NCI-H345 (cell line): ENCODE measurements around the gene BPIFB4.
"Not testable (repeated sequence)": the region's sequence is repeated elsewhere in the genome, so short reads cannot be mapped to it uniquely, and the experiment has no call there.

Source experiments
- DNase-seq: peaks from one replicate; lab custom pipeline; 2025; lab: John Stamatoyannopoulos, UW

The BPIFB4 gene

DNA sequence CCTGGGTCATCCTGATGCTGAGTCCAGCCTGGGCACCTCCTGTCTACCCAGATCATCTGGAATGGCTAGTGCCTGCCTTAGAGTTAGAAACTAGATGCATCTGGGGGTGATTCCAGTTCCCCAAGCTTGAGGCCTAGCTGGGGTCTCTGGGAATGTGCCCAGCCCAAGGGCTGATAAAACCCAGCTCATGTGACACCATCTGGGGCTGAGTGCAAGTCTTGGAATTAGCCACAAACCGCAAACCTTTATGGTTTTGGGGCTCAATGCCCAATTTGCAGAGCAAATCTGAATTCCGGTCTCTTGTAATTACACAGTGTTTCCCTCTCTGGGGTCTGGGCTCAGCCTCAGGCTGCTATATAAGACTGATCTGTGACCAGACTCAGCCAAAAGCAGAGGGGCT lies at the start of gene BPIFB4:
TSS of gene BPIFB4 (plus strand) at position 385 of the 400 bp plus-strand sequence. CDS start 1,884 bp downstream, outside the sequence.
- no peak for DNase-seq

DNA sequence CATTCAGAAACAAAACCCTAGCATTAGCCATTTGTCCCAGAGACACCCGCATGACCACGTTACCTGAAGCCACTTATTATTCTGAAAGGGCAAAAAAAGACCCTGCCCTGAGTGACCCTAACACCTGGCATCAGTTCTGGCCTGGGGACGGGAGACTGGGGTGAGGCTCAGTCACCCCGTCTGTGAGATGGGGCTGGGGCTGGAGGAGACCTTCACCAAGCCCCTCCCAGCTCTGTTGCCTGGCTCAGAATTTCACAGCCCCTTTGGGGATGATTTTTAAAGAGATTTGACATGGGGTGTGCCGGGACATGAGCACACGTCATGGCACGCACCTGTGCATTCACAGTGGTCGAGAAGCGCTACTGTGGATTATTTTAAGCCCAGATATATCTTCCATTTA lies 49.4 kb upstream of the BPIFB4 start:
- DNase-seq: no peak

DNA sequence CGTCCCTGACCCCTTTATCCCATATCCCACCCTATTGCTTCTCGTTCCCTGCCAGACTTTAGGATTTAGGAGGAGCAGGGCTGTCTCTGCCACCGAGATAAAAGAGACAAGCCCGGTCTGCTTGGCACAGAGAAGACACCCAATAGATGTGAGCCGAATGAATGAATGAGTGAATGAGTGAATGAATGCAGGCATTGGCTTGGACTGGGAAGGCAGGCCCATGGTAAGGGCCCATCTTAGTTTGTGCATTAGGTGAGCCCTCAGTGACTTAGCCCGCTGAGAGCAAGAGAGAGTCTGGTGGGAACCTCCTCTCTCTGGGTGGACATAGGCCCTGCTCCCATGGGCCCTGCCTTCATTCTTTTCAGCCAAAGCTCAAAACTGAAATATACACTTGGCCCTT lies 48.9 kb upstream of the BPIFB4 start:
- DNase-seq: no peak

DNA sequence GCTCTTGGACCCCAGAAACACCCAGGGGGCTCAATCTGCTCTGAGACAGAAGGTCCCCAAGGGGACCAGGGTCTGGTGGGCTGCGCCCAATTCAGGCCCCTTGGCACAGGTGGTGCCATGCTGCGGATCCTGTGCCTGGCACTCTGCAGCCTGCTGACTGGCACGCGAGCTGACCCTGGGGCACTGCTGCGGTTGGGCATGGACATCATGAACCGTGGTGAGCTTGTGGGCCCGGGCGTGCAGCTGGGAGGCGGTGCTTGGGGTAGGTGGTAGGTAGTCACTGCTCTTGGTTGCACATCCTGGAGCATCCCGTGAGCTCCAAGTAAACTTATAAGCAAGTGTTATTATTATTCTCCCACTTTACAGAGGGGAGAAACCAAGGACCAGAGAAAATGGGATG lies 47.9 kb upstream of the BPIFB4 start, which contains the start of gene BPIFB6:
TSS of gene BPIFB6 (plus strand) at position 118 of the 400 bp plus-strand sequence. CDS start at position 118, 0 bp downstream.
- no peak for DNase-seq

DNA sequence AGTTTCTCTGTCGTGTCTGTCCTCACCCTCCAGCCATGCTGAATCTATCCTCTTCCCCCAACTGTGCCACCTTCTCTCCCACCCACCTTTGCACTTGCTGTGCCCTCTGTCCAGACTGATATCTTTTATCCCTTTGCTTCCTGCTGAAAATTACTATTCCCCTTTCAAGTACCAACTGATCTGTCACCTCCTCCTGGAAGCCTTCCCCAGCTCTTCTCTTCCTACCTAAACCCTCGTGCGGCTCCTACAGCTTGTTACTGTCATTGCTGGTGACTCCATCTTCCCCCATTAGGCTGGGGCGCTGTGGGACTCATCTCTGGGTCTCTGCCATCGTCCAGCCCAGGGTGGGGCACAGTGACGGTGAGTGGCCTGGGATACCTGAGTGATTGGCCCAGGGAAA lies 46.9 kb upstream of the BPIFB4 start:
- no peak for DNase-seq

DNA sequence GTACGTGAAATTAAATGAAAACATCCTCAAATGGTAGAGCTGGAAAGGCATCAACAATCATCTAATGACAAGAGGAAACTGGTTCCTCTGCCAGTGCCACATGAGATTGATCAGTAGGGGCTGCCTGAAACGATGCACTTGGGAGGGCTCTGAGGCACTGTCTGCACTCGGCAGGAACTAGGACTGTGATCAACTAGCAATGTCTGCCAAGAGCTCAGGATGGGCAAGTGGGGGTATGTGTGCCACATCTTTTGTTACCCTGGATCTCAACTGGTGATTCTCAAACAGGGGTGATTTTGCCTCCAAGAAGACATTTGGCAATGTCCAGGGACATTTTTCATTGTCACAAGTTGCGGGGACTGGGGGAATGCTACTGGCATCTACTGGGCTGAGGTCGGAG lies 46.1 kb upstream of the BPIFB4 start:
- no peak for DNase-seq

DNA sequence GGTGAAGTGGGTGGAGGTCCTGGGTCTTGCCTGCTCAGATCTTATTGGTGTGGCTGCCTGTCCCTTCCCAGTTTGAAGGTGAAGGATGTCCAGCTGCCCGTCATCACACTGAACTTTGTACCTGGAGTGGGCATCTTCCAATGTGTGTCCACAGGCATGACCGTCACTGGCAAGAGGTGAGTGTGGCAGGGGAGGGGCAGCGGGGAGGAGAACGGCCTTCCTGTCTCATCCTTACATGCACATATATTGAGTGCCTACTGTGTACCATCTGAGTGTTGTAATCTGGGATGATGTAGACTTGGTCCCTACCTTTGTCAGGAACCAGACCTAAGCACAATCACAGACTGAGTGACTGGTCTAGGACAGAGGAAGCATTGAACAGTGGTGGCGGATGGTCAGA lies 45.3 kb upstream of the BPIFB4 start:
- no peak for DNase-seq

DNA sequence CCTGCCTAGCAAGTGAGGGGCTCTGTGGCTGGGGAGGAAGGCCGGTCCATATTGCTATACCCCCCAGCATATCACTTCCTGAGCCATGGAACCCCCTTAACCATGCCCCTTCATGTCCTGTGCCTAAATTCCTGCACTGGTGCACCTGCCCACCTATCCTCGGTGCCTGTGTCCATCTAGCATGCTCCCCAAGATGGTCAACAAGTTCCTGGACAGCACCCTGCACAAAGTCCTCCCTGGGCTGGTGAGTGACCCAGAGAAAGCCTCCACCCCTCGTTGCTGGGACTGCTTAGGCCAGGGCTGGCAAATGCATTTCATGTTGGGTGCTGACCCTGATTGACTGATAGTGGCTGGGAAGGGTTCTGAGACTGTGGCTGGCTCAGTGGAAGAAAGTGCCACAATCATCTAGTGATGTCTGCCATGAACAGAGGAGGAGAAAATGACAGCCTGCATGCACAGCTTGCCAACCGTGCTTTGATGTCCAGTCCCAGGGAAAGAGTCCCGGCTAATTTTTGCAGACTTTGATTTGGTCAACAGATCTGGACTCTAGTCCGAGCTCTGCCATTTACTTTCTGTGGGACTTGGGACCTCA lies 44.4 kb upstream of the BPIFB4 start:
- no peak for DNase-seq

DNA sequence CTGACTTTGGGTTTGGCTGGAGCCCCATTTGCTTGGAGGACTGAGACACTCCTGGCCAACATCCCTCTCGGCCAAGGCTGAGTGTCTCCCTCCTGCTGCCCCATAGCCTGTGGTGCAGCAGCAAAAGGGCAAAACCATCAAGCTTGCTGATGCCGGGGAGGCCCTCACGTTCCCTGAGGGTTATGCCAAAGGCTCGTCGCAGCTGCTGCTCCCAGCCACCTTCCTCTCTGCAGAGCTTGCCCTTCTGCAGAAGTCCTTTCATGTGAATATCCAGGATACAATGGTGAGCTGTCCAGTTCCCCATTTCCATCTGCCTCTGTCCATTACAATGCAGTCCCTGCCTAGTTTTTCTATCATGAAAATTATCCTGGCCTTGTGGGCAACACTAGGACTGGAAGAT lies 42.0 kb upstream of the BPIFB4 start:
- no peak for DNase-seq

DNA sequence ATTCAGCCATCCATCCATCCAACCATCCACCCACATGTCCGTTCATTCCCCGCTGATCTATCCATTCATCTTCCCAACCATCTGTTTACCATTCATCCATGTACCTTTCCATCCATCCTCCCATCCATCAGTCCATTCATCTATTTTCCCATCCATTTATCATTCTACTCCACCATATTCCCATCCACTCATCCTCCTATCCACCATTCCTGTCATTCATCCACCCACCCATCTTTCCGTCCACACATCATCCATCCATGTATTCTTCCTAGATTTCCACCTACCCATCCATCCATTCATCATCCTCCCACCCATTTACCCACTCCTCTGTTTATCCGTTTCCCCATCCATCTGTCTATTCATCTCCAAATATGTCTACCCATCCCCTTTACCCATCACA lies 41.2 kb upstream of the BPIFB4 start:
- DNase-seq: no peak

DNA sequence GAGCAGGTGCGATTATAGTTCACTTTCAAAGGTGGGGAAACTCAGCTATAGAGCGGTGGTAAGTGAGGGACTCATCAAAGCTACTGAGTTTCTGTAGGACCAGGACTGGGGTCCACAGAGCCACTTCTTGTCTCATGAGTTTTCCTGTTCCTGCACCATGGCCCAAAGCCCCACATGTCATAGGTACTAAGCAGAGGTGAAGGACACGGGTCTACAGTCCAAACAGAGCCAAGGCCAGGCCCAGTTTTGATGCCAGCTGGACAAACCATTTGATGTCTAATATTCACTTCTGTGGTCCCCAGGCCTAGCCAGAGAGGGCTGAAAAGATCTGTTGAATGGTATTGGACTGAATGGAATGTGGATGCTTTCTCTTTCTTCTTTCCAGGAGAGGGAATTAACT lies 37.0 kb upstream of the BPIFB4 start:
- DNase-seq: no peak

DNA sequence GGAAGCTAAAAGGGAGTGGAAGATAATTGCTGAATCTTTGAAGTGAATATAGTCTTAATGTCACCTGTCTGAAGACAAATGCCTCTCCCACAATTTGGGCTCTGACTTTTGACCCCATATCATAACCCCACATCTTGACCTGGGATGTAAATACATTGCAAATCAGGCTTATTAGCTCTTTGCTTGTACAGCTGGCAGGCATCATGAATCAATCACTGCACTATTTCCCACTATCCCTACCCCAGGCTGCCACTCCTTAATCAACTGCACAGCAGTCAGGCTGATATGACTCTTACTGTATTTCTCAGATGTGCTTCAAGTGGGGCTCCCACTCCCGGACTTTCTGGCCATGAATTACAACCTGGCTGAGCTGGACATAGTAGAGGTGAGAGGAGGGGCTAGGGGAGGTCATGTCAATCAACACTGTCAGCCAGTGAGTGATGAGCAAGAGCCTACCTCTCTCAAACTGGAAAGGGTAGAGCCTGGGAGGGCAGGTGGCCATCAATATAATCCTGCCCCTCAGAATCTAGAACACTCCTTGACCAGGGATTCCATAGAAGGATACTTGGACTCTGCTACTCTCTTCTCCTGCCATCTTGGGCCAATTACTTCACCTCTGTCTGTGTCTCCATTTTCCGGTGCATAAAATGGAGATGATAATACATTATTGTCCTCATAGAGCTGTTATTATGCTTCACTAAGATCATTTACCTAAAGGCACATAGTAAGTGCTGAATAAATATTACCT lies 36.3 kb upstream of the BPIFB4 start:
- no peak for DNase-seq

DNA sequence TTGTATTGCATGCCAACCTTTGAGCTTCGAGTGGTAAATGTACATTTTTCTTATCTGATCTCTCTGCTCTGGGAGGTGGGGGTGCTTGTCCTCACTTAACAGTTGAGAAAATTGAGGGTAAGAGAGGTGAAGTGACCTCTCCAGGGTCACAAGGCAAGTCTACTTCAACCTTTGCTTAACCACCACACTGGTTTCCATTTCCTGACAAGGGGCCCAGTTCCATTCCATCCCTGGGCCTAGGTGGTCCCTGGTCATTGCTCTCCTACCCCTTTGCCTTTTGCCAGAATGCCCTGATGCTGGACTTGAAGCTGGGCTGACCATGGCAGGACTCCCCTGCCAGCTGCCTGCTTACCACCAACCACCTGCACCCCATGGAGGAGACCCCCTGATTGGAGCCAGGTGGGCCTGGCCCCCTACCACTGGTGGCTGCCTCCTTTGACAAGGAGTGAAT lies 35.7 kb upstream of the BPIFB4 start:
- DNase-seq: no peak

DNA sequence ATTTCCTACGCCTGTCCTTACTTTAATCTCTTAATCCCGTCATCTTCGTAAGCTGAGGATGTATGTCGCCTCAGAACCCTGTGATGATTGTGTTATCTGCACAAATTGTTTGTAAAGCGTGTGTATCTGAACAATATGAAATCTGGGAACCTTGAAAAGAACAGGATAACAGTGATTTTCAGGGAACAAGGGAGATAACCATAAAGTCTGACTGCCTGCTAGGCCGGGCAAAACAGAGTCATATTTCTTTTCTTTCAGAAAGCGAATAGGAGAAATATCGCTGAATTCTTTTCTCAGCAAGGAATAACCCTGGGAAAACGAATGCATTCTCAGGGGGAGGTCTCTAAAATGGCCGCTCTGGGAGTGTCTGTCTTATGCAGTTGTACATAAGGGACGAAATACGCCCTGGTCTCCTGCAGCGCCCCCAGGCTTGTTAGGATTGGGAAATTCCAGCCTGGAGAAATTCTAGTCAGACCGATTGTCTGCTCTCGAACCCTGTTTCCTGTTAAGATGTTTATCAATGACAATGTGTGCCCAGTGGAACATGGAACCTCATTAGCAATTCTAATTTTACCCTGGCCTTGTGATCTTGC lies 34.2 kb upstream of the BPIFB4 start:
- DNase-seq: not testable (repeated sequence)

DNA sequence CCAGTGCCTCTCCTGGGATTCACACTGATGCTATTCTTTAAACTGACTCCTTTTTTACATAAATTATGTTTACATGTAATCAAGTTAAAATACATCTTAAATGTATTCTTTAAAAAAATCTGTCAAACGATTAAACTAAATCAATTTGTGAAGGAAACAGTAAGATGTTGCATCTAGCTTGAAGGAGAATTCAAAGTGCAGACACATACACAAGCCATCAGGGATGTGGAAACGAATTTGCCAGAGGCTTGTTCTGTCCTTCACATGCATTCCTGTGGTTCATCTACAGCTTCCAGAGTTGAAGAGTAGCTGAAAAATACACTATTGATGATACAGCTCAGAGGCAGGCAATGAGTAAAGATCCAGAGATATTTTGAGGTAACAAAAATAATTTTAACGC lies 33.0 kb upstream of the BPIFB4 start:
- DNase-seq: no peak

DNA sequence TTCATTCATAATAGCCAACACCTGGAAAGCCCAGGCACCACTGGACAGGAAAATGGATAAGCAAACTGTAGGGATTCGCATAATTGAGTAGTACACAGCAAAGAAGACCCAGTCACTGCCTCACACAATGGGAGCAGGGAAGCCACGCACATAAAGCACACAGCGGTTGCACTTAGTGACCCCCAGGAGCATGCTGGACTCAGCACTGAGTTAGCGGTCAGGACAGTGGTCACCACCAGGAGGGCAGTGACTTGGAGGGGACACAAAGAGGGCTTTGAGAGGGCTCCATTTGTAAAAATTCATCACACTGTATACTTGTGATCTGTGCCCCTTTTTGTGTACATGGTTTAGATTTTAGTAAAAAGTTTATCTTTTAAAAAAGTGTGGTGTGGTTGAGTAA lies 28.1 kb upstream of the BPIFB4 start:
- no peak for DNase-seq

DNA sequence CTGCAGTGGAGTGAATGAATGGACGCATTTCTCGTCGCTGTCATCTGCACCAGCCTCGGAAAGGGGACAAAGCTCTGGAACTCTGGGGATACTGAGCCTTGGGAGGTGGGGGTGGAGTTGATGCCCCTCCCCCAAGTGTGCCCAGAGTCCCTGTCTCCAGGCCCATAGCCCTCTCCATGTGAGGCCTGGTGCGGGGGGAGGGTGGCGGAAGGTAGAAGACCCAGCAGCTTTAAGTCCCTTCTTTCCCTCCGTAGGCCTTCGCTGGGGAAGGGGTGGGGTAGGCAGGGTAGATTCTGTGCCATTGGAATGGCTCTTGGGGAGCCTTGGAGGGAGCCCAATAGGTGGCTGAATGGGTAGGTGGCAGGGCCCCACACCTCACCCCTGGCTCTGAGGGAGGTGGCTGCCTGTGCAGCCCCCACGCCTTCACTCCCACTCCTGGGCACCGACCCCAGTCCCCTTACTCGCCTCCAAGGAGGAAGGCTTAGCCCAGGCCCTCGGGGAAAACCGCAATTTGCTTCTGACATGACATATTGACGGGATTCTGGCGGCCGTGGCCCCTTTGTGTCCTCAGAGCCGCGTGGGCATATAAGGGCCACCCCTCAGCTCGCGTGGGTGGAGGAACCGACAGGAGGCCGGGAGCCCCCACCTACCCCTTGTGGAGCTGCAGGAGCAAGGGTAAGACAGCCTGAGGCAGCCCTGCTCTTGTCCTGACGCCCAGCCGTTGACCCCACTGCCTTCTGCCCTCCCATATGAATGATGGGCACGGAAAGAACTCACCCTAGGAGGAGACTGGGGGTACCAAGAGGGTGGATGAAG lies 25.9 kb upstream of the BPIFB4 start, which contains the start of gene BPIFB3:
TSS of gene BPIFB3 (plus strand) at position 613 of the 816 bp plus-strand sequence. CDS start 1,533 bp downstream, outside the sequence.
- no peak for DNase-seq

DNA sequence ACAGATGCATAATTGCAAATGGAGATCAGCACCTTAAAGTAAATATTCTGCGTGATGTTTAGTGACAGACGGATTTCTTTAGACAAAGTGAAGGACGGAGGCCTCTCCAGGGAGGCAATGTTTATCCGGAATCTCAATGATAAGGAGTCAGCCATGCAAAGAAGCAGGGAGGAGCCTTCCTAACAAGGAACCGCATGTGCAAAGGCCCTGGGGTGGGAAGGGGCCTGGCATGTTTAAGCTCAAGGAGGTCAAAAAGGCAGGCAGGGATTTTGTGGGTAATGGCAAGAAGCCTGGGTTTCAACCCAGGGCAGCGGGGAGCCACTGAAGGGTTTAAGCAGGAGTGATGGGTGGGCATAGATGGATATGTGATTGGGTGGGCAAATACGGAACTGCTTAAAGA lies 25.1 kb upstream of the BPIFB4 start:
- DNase-seq: no peak

DNA sequence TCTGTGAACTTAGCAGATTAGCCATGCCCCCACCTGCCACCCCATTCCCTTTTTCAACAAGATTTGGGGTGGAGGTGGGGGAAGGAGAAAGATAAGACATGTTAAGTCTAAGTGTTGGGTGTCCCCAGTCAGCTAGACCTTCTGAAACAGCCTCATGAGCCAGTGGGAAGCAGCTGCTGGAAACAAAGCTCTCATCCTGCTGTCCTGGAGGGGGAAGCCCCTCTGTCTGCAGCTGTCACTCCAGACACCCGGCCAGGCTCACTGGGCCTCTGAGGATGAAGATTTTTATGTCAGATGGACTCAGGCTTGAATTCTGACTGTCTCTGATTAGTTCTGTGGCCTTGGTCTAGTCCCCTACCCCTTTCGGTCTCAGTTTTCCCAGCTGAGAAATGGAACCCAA lies 24.7 kb upstream of the BPIFB4 start:
- no peak for DNase-seq

DNA sequence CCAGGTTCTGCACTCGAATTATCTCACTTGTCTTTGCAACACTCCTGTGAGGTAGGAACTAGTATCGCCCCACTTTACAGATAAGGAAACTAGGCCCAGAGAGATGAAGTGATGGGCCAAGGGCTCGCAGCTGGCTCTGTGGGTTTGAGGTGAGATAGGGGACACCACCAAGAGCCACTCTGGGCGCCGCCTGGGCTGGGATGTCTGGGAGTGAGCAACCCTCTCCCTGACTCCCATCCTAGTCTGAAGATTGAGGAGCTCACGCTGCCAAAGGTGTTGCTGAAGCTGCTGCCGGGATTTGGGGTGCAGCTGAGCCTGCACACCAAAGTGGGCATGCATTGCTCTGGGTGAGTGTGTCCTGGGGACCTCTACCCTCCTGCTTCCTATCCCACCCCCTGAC lies 20.3 kb upstream of the BPIFB4 start:
- no peak for DNase-seq

DNA sequence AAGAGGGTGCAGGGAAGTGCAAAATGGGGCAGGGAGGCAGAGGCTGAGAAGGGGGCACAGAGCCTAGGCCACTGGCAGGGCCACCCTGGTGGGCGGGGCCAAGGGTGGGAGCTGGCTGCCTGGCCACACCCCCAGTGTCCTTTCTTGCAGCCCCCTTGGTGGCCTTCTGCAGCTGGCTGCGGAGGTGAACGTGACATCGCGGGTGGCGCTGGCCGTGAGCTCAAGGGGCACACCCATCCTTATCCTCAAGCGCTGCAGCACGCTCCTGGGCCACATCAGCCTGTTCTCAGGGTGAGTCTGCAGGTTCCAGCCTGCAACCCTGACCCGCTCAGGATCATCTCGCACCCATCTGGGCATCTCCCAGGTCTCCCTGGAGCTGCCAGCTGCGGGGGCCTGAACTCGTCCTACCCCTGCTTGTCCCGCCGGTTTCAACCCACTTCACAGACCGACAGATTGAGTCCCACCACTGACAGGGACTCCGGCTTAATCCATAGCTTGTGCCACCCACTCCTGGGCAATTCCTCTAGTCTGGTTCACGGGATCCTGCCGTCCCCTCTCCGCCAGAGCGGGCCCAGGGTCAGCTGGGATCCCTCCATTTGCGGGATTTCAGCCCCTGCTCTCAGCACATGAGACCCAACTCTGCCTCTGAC lies 19.6 kb upstream of the BPIFB4 start:
- no peak for DNase-seq

DNA sequence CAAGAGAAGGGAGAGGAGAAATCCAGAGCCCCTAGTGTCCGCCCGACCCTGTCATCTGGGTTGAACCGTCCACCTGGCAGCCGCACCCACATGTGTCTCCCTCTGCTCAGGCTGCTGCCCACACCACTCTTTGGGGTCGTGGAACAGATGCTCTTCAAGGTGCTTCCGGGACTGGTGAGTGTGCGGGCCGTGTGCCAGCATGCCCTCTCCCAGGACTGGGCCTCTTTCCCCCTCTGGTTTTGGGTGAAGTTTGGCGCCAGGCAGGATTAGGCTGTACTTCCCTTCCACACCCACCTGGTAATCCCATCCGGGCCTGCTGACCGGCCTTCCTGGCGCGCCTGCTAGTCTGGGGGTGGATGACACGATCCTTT lies 17.8 kb upstream of the BPIFB4 start:
- DNase-seq: no peak
